Activated CD4-positive, alpha-beta memory T cell treated with anti-CD3 and anti-CD28 coated beads, Interleukin-2, amount 10 ng/mL, durations not matched to agents 7 days and 5 days (primary cell): ENCODE data around the gene CDX2. TPM values are rescaled to one million over a fixed set of nuclear protein-coding genes. Genes with fewer than 3 reads are reported as not detected.

ENCODE experiments used
- CTCF ChIA-PET: fragments of 350-600 bp; sonication (Branson Sonifier 250); formaldehyde crosslinking; loops from one replicate; lab custom pipeline; 2021; ENCODE audit warnings: antibody characterized with exemption, inconsistent platforms; lab: Charles Lee
- POLR2A ChIA-PET: fragments of 350-600 bp; sonication (Branson Sonifier 250); formaldehyde crosslinking; loops from one replicate; lab custom pipeline; 2021; ENCODE audit warnings: antibody characterized with exemption; lab: Charles Lee
- DNase-seq: peaks from one replicate; pipeline ENCODE4 v3.0.0-alpha.2; 2020
- H3K27ac Mint-ChIP-seq: one replicate; pipeline ENCODE4 v1.8.0; 2021; ENCODE audit warnings: mild to moderate bottlenecking, mixed read lengths
- H3K27me3 Mint-ChIP-seq: one replicate; pipeline ENCODE4 v1.8.0; 2021; ENCODE audit warnings: mixed read lengths
- H3K36me3 Mint-ChIP-seq: one replicate; pipeline ENCODE4 v1.8.0; 2021; ENCODE audit warnings: low read depth, mixed read lengths
- H3K4me1 Mint-ChIP-seq: one replicate; pipeline ENCODE4 v1.8.0; 2021; ENCODE audit warnings: mixed read lengths
- H3K4me3 Mint-ChIP-seq: one replicate; pipeline ENCODE4 v1.8.0; 2021; ENCODE audit warnings: mild to moderate bottlenecking, mixed read lengths
- H3K9me3 Mint-ChIP-seq: one replicate; pipeline ENCODE4 v1.8.0; 2021; ENCODE audit warnings: mixed read lengths
- total RNA-seq, 2 experiments: library from RNA; stranded (reverse); gene quantifications; one replicate each; pipeline ENCODE4 v1.2.3, GENCODE V29; 2021

Gene CDX2
- total RNA-seq, 2 experiments from 2014 or later, result not detected

GRCh38 chr13:27928353-27928804, 40.7 kb downstream of the CDX2 start:
- no peak for DNase-seq
- CTCF ChIA-PET, result no interaction called here

GRCh38 chr13:27927444-27928352, 41.4 kb downstream of the CDX2 start:
- CTCF ChIA-PET, result no interaction called here
- no peak overlapping the region for H3K4me3 Mint-ChIP-seq

More at GRCh38 chr13:27928353-27928804, 40.7 kb downstream of the CDX2 start:
- H3K36me3 Mint-ChIP-seq, result peaks cover 4% of the 10 kb centered on the region
- H3K27ac Mint-ChIP-seq, result no peak overlapping the region
- peaks cover 75% of the 10 kb centered on the region for H3K27me3 Mint-ChIP-seq
- H3K4me3 Mint-ChIP-seq, result no peak overlapping the region
- peaks cover 11% of the 10 kb centered on the region for H3K4me1 Mint-ChIP-seq
- H3K9me3 Mint-ChIP-seq, result no peaks in the 10 kb centered on the region
- POLR2A ChIA-PET, result no interaction called here

GRCh38 chr13:27926644-27927434, 42.3 kb downstream of the CDX2 start:
- peaks cover 4% of the 10 kb centered on the region for H3K36me3 Mint-ChIP-seq
- H3K27ac Mint-ChIP-seq, result no peak overlapping the region
- peaks cover 13% of the 10 kb centered on the region for H3K4me1 Mint-ChIP-seq
- ChIA-PET CTCF (no interaction called here), POLR2A (no interaction called here)
- H3K9me3 Mint-ChIP-seq, result no peaks in the 10 kb centered on the region
- no peak overlapping the region for H3K4me3 Mint-ChIP-seq
- peaks cover 90% of the 10 kb centered on the region for H3K27me3 Mint-ChIP-seq
- no peak for DNase-seq

More at GRCh38 chr13:27927444-27928352, 41.4 kb downstream of the CDX2 start:
- POLR2A ChIA-PET, result no interaction called here
- Mint-ChIP-seq H3K27me3 (peaks cover 82% of the 10 kb centered on the region), H3K27ac (no peak overlapping the region), H3K9me3 (no peaks in the 10 kb centered on the region), H3K4me1 (peaks cover 11% of the 10 kb centered on the region), H3K36me3 (peaks cover 4% of the 10 kb centered on the region)
- no peak for DNase-seq

GRCh38 chr13:27925220-27925991, 43.7 kb downstream of the CDX2 start:
- Mint-ChIP-seq H3K4me3 (no peak overlapping the region), H3K27me3 (peaks cover 93% of the 10 kb centered on the region), H3K36me3 (peaks cover 4% of the 10 kb centered on the region), H3K9me3 (no peaks in the 10 kb centered on the region), H3K27ac (no peak overlapping the region), H3K4me1 (peaks cover 20% of the 10 kb centered on the region)
- CTCF ChIA-PET, result no interaction called here
- POLR2A ChIA-PET, result no interaction called here
- DNase-seq, result no peak

GRCh38 chr13:27924529-27925141, 44.5 kb downstream of the CDX2 start:
- Mint-ChIP-seq H3K9me3 (no peaks in the 10 kb centered on the region), H3K4me3 (no peak overlapping the region), H3K4me1 (peaks cover 21% of the 10 kb centered on the region), H3K36me3 (peaks cover 4% of the 10 kb centered on the region), H3K27ac (no peak overlapping the region), H3K27me3 (peaks cover 88% of the 10 kb centered on the region)
- POLR2A ChIA-PET, result interaction anchor here (1.1 kb wide), 1 partner anchor 47 kb away, joined by 3 read pairs; no protein-coding TSS in a partner anchor
- no peak for DNase-seq
- CTCF ChIA-PET, result interaction anchor here (1.0 kb wide), 1 partner anchor 29 kb away, joined by 4 read pairs; no protein-coding TSS in a partner anchor

DNA sequence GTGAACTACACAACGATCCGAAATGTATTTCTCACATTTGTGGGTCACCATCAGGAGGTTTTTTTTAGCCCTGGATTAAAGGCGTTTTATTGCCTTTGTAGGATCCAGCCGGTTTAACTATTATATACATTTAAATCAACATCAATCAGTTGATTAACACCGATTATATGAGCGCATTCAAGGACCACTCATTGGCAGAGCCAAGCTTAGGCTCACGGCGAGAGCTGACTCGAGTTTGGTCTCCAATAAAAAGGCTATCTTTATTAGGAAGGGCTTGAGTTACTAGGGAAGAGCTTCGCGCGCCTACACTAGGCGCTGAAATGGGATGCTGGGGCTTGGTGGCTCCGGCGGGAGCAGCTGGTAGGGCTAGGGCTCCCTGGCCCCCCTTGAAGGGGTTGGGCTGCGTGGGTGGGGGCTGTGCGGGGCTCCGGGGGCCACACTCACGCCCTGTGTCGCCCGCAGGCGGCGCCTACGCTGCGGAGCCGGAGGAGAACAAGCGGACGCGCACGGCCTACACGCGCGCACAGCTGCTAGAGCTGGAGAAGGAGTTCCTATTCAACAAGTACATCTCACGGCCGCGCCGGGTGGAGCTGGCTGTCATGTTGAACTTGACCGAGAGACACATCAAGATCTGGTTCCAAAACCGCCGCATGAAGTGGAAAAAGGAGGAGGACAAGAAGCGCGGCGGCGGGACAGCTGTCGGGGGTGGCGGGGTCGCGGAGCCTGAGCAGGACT, 45.2 kb downstream of the CDX2 start:
- Mint-ChIP-seq H3K4me3 (no peak overlapping the region), H3K27me3 (peaks cover 88% of the 10 kb centered on the region), H3K9me3 (no peaks in the 10 kb centered on the region), H3K27ac (peak overlapping the region; percentile 50), H3K36me3 (peaks cover 4% of the 10 kb centered on the region), H3K4me1 (peaks cover 21% of the 10 kb centered on the region)
- DNase-seq, result no peak
- CTCF ChIA-PET, result interaction anchor here (1.0 kb wide), 1 partner anchor 30 kb away, joined by 4 read pairs; no protein-coding TSS in a partner anchor
- POLR2A ChIA-PET, result interaction anchor here (1.1 kb wide), 1 partner anchor 48 kb away, joined by 3 read pairs; no protein-coding TSS in a partner anchor

- no peaks in the 10 kb centered on the region for H3K9me3 Mint-ChIP-seq
- no peak overlapping the region for H3K27ac Mint-ChIP-seq
- no peak overlapping the region for H3K4me3 Mint-ChIP-seq
- ChIA-PET CTCF (no interaction called here), POLR2A (no interaction called here)
- H3K4me1 Mint-ChIP-seq, result peaks cover 20% of the 10 kb centered on the region
- no peak for DNase-seq
- peaks cover 4% of the 10 kb centered on the region for H3K36me3 Mint-ChIP-seq
- H3K27me3 Mint-ChIP-seq, result peaks cover 88% of the 10 kb centered on the region
Observed at GRCh38 chr13:27922883-27923612, 46.1 kb downstream of the CDX2 start.

DNA sequence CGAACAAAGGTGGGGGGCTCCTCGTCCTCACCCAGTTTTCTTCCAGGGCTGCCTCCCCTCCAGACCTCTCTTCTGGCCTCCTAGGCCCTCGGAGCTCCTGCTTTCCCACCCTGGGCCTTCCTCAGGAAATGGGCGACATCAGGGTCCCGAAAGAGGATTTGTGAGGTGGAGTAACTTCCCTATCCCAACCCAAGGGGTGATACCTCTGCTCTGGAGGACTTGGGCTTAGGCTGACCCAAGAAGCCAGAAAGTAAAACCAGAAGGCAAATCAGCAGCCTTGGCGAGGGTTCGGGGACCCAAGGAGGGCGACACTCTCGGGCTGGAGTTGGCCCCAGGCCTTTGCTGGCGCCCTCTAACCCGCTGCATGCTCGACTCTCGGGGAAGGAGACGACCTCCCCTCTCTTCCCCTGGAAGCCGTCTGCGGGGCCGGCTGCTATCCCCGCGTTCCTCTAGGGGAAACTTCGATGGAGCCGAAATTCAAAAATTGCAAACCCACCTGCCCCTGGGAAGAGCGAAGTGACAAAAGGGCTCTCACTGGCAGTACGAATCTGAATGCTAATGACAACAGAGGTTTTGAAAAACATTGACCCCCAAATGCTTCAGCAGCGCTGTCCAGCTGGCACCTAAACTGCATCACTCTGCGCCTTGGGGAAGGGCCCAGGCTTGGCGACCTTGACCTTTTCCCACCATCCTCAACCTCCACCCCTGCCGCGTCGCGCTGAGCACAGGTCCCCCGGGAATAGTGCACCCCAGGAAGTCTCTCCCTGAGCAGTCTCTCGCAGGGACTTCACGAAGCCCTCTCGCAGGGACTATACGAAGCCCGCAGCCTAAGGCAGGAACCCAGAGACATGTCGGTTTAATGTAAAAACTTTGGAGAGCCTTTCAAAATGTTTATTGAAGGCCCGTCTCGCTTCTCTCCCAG, 46.9 kb downstream of the CDX2 start:
- ChIA-PET CTCF (no interaction called here), POLR2A (interaction anchor here (1.3 kb wide), 1 partner anchor 9 kb away, joined by 3 read pairs; no protein-coding TSS in a partner anchor)
- Mint-ChIP-seq H3K27me3 (peaks cover 87% of the 10 kb centered on the region), H3K4me1 (peaks cover 20% of the 10 kb centered on the region), H3K4me3 (peak overlapping the region; percentile 7), H3K9me3 (no peaks in the 10 kb centered on the region), H3K27ac (no peak overlapping the region), H3K36me3 (peaks cover 5% of the 10 kb centered on the region)
- DNase-seq, result no peak

DNA sequence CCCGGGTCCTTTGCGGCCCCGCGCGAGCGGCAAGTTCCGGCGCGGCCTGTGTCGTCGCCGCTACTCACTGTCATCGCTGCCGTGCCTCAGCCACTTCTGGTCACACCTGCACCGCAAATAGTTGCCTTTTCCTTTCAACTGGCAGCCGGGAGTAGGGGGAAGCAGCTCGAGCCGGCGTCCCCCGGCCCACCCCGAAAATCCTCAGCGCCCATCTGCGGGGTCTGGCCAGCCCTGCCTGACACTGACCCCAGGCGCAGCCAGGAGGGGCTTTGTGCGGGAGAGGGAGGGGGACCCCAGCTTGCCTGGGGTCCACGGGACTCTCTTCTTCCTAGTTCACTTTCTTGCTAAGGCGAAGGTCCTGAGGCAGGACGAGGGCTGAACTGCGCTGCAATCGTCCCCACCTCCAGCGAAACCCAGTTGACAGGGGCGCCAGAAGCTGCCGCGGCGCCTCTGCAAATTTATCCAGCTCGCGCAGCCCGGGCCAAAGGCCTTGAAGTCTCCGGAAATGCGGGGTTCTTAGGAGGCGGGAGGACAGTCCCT, 47.6 kb downstream of the CDX2 start:
- peaks cover 14% of the 10 kb centered on the region for H3K4me1 Mint-ChIP-seq
- ChIA-PET POLR2A (interaction anchor here (1.3 kb wide), 1 partner anchor 10 kb away, joined by 3 read pairs; no protein-coding TSS in a partner anchor), CTCF (interaction anchor here (1.9 kb wide), 1 partner anchor 33 kb away, joined by 6 read pairs; no protein-coding TSS in a partner anchor)
- H3K9me3 Mint-ChIP-seq, result no peaks in the 10 kb centered on the region
- H3K27me3 Mint-ChIP-seq, result peaks cover 86% of the 10 kb centered on the region
- no peak overlapping the region for H3K27ac Mint-ChIP-seq
- DNase-seq, result no peak
- H3K36me3 Mint-ChIP-seq, result peaks cover 2% of the 10 kb centered on the region
- peak overlapping the region; percentile 53 for H3K4me3 Mint-ChIP-seq
